ENCODE data around the gene DDAH1. TPM values are rescaled to one million over a fixed set of nuclear protein-coding genes. Genes with fewer than 3 reads are reported as not detected.

DDAH1 gene
- polyA plus RNA-seq, 1 donor, result 52.8 TPM

DNA sequence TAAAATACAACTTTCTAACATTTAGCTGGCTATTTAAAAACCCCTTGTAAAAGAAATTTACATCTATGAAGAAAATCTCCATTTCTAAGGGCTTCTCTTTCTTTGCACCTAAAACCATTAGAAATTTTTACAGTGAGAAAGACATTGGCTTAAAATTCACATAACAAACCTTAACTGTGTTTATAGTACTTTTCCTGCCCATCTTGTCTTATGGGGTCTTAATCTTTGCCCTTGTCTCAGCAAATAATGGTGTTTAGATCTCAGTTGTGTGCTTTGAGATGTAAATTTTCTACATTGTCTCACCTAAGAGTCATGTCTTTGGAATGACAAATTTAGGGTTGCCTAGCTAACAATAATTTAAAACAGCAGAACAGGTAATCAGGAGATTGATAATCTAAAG, 71.5 kb downstream of the DDAH1 start:
- DNase-seq (ENCODE audit: low read depth), result no peak

DNA sequence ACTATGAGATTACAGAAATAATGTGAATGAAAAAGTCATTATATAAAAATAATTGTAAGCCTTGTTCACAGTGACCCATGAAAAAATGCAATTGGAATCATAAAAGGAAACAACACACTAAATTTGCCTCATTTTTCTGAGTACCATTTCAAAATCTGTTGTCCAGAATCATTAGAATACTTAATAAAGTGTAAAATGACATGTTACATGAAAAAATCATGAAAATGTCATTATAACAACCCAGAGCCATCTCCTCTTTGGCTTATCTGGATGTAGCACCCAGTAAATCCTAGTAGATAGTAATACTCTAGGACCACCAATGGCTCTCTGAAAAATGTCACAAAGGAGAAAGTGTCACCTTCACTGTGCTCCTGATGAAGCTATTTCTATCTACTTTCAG, 76.5 kb downstream of the DDAH1 start:
- no peak for DNase-seq (ENCODE audit: low read depth)

DNA sequence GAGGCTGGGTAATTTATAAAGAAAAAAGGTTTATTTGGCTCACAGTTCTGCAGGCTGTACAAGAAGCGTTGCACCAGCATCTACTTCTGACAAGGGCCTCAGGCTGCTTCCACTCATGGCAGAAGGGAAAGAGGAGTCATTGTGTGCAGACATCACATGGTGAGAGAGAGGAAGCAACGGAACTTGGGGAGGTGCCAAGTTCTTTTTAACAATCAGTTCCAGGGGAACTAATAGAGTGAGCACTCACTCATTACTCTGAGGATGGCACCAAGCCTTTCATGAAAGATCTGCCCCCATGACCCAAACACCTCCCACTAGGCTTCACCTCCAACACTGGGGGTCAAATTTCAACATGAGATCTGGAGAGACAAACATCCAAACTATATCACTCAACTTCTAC, 77.2 kb downstream of the DDAH1 start:
- DNase-seq (ENCODE audit: low read depth), result no peak

DNA sequence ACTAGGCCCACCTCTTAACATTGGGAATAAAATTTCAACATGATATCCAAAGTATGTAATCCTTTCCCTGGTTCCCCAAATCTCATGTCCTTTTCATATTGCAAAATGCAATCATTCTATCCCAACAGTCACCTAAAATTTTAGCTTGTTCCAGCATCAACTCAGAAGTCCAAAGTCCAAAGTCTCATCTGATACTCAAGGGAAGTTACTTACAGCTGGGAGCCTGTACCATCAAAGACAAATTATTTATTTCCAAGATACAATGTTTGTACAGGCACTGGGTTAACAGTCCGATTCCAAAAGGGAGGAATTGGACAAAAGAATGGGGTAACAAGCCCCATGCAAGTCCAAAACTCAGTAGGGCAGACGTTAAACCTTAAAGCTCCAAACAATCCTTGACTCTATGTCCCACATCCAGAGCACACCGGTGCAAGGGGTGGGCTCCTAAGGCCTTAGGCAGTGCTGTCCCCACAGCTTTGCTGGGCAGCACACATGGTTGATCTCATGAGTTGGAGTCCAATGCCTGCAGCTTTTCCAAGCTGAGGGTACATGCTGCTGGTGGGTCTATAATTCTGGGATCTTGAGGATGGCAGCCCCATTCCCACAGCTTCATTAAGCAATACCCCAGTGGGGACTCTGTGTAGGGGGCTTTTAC, 78.8 kb downstream of the DDAH1 start:
- DNase-seq (ENCODE audit: low read depth), result no peak

DNA sequence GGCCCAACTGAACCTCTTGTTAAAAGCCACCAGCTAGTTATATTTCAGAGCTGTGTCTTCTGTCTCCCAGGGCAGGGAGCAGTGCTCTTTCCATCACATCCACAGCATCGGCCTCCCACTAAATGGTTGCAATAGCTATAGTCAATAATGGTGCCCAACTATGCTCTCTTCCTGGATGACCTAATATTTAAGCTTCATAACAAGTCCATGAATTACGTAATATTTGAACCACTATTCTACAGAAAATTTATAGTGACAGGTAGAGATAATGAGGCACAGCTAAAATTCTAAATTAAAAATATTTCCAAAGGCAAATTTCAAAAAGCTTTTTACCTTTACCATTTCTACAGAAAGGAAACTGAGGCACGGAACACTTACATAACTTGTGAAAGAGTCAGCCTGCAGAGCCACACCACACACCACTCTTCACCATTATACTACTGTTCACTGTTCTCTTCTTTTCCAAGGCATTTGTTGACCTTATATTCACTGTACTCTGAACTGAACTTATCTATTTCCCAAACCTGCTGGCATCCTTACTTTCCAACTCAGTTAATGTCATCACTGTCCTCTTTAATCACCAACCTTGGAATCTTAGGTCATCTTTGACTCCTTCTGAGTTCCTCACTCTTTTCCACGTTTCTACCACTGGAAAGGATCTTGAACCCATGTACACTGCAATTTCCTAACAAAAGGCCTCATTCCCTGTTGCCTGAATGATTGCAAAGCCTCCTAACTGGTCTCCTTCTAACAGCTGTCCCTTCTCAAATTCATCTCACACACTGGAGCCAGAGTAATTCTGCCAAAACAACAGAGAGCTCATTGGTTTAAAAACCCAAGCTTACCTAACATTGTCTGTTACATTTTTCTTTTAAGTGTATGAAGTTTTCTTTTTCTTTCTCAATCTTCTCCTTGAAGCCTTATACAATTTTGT, 85.5 kb downstream of the DDAH1 start:
- DNase-seq (ENCODE audit: low read depth), result no peak

DNA sequence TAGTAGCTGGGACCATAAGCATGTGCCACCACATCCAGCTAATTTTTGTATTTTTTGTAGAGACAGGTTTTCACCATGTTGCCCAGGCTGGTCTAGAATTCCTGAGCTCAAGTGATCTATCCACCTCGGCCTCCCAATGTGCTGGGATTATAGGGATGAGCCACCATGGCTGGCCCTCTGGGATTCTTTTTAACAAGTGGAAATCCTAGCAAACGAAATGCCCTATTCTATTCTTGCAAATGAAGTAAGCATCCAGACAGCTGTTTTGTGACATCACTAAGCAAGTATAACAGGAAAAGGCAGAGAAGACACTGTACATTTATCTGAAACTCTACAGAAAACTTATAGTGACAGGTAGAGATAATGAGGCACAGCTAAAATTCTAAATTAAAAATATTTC, 86.4 kb downstream of the DDAH1 start:
- no peak for DNase-seq (ENCODE audit: low read depth)

DNA sequence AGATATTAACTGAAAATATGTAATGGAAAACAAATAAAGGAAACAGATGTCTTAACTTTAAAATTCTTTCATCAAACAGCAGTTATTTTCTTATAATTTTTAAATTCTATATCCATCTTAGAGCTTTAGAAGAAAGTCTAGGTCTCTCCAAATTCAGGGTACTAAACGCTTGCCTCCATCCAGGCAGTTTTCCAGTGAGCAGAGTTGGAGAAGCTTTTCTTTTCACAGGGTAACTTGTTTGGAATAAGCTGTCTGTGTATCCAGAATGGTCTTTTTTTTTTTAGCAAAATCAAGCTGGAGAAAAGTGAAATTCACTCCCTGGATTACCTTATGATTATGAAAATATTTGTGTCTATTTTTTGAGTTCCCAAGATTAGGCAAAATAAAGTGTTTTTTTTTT, 88.6 kb downstream of the DDAH1 start:
- no peak for DNase-seq (ENCODE audit: low read depth)

DNA sequence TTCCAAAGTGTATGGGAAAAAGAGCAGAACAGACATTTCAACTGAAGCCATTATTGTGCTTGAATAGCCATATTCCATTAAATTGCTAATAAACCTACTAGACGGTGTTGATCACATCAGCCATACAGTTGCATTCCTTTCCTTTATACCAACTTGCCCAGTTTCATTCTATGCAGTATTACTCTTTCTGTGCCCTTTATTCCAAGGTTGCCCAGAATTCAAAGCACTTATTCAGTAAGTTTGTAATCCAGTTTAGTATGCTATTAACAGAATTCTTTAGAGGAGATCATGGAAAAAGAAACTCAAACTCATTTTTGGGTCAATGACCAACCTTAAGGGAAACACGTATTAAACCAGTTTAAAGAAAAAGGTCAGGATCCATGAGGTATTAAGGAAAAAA, 89.5 kb downstream of the DDAH1 start:
- no peak for DNase-seq (ENCODE audit: low read depth)

DNA sequence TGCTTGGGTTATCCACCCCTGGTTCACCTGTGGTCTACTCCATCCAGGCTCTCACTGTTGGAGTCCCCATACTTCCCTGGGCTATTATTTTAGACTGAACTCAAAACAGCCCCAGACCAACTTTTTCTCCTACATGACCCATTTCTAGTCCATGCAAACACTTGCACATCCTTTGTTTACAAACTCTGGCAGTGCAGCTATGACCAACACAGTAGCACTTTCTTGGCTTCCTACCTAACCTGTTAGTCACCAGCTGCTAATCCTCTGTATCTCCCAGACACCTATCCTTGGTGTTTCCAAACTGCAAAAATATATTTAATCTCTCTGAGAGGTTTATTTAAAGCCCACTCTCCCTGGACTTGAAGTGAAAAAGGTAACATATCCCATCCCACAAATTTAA, 90.8 kb downstream of the DDAH1 start:
- DNase-seq (ENCODE audit: low read depth), result no peak

DNA sequence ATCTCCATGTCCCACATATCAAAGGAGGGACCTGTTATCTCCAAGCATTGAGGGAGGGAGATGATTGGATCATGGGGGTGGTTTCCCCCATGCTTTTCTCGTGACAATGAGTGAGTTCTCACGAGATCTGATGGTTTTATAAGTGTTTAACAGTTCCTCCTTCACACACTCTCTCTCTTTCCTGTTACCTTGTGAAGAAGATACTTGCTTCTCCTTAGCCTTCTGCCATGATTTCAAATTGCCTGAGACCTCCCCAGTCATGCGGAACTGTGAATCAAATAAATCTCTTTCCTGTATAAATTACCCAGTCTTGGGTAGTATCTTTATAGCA, 91.6 kb downstream of the DDAH1 start:
- no peak for DNase-seq (ENCODE audit: low read depth)

DNA sequence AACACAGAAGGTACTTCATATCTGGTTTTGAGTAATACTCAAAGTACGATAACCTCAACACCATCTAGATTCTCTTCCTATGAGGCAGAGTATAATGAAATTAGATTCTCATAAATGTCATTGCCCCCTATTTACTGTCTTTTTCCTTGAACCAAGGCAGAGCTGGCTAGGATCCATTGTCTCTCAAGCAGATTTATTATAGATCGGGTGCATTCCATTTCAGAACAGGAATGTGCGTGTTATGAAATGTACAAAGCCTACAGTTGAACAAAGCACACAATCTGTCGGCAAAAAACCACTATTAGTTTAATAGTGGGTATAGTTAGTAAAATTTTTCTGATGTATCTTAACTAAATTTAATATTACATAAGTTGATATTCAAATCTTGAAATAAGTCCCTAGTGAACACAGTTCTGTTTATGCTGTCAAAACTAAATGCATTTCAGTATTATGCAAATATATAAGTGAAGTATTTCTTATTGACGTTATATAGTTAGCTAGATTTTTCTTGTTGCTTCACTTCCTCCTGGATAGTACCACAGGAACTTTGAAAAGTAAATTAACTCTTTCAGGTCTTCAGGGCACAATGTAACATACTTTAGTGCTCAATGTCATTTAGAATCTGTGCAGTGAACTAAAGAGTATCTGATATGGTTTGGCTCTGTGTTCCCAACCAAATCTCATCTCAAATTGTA, 92.1 kb downstream of the DDAH1 start:
- no peak for DNase-seq (ENCODE audit: low read depth)

DNA sequence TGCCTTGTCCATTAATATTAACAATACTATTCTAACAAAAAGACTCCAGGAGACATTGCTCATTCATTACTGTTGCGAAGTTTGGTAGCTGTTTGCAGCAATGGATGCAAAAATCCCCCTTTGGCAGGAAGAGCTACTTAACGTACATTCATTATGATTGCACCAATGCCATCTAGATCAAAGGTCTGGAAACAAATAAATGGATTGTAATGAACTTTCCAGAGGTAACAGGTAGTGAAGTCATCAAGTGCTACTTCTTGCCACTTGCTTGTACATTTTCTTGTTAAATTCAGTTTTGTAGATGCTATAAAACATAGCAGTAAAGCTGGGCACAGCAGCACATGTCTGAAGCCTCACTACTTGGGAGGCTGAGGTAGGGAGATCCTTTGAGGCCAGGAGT, 93.9 kb downstream of the DDAH1 start:
- DNase-seq (ENCODE audit: low read depth), result no peak

DNA sequence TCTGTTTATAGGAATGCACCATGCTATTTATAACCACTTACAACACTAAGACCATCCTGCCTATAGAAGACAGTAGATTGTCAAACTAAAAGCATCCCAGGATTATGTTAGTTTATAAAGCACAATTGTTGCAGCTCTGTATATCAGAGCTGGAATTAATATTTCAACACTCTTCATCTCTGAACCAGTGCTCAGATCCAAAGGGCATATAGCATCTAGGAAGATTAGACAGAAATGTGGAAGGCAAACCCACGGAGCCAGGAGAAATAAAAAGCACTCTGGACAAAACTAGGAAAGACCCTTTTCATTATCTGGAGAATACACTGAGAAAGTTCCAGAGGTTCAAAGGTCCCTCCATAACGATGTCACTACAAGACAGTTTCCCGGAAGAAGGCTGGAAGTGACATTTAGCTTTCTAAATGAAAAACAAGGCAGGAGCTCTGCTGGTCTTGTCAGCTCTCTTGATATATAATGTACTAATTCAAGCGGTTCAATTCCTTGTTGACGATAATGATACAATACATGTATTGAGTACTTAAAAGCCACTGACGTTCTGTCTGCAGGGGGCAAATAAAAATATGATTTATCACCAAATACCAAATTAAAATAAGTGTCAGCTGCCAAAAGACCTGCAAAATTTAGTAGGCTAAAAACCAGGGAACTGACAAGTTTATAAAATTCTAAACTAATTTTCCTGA, 96.7 kb downstream of the DDAH1 start:
- no peak for DNase-seq (ENCODE audit: low read depth)

DNA sequence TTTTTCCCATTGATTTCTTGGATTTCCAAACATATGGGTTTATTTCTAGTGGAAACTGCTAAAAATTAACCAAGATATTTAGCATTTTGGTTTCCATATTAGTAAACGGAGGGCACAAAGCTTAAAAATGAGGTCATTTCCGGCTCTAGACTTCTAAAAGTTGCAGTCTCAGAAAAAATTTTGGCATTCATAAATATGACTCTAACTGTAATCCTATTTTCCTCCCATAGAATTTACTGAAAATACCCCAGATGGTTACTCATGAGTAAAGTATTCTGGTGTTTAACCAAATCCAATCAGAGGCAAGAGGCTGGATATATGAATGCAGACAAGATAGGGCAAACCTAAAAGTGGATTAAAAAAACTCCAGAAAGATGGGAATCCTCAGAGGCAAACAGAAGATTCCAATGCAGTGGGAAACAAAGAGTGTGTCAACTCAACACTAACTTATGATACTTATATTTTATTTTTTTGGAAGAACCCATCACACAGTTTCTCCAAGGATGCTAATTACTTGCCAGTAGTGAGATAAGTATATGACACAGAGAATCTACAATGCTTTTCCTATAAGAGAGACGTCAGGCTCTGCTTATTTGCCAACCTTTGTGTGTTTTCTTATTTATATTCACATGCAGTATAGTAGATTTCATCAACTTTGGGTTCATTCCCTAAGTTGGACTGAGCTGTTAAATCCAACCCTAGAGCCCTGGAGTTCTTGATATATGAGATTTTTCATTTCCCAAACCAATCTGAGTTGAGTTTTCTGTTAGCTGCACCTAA, 98.4 kb downstream of the DDAH1 start:
- no peak for DNase-seq (ENCODE audit: low read depth)

DNA sequence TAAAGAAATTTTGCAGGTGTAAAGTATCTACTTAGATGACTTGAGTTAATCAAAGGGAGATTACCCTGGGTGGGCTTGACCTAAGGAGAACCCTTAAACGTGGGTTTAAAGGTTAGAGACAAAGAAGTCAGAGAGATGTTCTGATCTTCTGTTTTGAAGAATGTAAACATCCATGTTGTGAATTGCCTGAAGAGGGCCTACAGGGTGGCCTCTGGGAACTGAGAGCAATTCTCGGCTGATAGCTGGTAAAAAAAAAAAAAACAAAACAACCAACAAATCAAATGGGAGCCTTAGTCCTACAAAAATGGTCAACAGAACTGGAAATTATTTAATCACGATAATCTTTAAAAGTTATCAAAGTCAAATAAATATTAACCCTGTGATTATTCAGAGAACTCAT, 99.1 kb downstream of the DDAH1 start:
- no peak for DNase-seq (ENCODE audit: low read depth)

DNA sequence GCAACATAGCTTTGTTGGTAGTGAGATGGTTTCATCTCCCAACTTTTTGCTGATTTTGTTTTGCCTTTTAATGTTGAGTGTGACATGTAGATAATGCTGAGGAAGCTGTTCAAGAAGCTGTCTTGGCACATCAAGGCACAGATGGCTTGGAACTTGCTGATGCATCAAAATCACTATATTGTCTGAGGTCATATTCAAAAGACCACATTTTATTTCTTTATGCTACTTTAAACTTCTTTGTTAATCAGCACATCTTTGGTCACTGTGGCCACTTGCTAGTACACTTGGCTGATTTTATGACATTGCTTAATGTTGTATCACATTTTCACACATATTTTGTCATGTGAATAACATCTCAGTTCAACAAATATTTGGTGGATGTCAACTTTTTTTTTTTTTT, 101.4 kb downstream of the DDAH1 start:
- DNase-seq (ENCODE audit: low read depth), result no peak

DNA sequence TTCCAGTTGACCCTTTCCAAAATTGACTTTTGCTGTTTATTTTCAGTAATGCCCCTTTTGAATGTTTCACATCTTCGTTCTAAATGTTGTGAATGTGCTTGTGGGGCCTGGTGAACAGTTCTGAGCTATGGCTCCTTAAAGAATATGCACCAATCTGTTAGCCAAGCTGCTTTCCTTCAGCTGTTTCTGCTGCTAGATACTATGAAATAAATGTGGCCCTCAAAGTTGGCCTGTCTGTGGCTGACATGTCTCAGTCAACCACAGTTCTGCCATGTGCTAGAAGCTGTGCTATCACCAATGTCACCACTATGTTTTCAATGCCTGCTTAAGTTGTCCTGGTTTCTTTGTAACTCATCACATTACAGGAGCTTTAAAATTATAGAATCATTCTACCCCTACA, 101.9 kb downstream of the DDAH1 start:
- no peak for DNase-seq (ENCODE audit: low read depth)

DNA sequence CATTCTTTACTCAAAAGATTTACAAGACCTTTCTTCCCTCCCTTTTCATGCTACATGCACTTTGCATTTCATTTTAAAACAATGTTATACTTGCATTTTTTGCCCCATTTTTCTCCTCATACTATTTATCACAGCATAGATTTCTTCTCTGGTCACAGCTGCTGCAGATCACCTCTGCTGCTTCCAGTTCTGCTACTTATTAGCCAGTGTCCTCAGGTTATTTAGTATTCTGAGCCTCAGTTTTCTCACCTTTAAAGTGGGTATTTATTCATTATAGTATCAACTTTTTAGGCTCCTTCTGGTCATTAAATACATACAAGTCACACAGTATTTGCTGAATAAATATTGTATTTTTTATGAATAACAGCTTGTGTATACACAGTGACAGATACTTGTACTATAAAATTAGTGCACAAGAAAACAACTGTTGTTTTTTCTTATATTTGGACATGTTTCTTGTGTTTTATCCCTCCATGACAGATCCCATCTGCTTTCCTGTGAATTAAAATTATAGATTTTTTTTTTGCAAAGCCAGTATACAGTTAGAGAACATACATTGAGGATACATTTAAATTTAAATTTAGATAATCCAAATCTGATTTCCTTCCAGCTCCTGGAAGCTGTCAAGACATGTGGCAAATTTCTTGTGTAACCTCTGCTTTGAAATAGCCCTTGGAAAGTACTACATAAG, 103.2 kb downstream of the DDAH1 start:
- DNase-seq (ENCODE audit: low read depth), result no peak

DNA sequence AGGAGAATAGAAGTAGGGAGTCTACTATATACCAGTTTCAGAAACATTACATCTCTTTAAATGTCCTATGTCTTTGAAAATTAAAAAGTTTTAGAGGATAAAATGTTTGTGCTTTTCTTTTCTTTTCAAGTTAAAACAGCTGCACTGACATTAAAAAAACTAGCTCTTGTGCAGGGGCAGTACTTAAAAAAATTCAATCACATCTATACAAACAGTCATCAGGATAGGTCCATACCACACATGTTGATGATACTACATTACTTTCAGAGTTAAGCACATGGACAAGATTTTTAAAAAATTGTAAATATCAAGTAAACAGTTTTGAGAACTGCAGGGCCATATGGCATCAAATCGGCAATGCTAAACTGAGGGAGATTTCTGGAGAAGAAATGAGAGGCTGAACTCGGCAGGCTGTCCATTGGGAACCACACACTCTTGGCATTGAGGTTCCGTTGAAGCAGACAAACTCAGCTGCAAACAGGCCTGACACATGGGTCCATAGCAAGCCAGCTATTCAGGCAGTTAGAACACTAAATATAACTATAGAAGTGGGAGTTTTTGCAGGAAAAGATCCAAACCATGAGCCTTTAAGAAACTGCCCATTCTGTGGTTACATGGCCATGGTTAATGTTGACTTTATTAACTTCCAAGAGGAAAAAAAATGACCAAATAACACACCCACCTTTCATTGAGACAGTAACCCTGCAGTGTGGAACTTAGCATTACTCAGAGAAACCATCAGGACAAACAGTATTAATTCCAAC, 104.0 kb downstream of the DDAH1 start:
- DNase-seq (ENCODE audit: low read depth), result peak; percentile 67

All from forelimb muscle (tissue), 1 donor.